Ascending aorta (tissue), 2 donors: ENCODE measurements around the gene WNT11. TPM values are rescaled to one million over a fixed set of nuclear protein-coding genes. Genes with fewer than 3 reads are reported as not detected.

Source experiments
- DNase-seq, 2 donors: peaks; one replicate each; pipeline ENCODE4 v3.0.0-alpha.2; 2019; ENCODE audit warnings: low spot score in 2 of 2
- H3K27ac ChIP-seq, 2 donors: fragments of 200-600 bp; sonication (generic); one replicate each; pipeline ENCODE4 v1.5.1; 2016 to 2017; ENCODE audit warnings: mild to moderate bottlenecking in 1 of 2
- H3K27me3 ChIP-seq: fragments of 200-600 bp; sonication (generic); one replicate; pipeline ENCODE4 v1.5.1; 2017
- H3K36me3 ChIP-seq, 2 donors: fragments of 200-600 bp; sonication (generic); one replicate each; pipeline ENCODE4 v1.5.1; 2016
- H3K4me1 ChIP-seq, 2 donors: fragments of 200-600 bp; sonication (generic); one replicate each; pipeline ENCODE4 v1.5.1; 2016 to 2017; ENCODE audit warnings: mild to moderate bottlenecking in 1 of 2
- H3K4me3 ChIP-seq, 2 donors: fragments of 200-600 bp; sonication (generic); one replicate each; pipeline ENCODE4 v1.5.1; 2016 to 2017; ENCODE audit warnings: mild to moderate bottlenecking in 1 of 2
- H3K9me3 ChIP-seq, 2 donors: fragments of 200-600 bp; sonication (generic); one replicate each; pipeline ENCODE4 v1.5.1; 2016
- CTCF ChIP-seq, 3 experiments: fragments of 200-600 bp in 2 of 3; fragments of 450-650 bp in 1 of 3; sonication (generic) in 2 of 3; IDR thresholded peaks; one replicate each; pipeline ENCODE4 v1.5.1; 2016 to 2019; ENCODE audit warnings: antibody characterized with exemption in 3 of 3, mild to moderate bottlenecking in 1 of 3, moderate library complexity in 1 of 3
- intact Hi-C: fragments of 100-400 bp; cut with DNase I; formaldehyde crosslinking; loops from one replicate; pipeline ENCODE4 v1.15.1; 2023
- total RNA-seq: library from RNA; depleted of rRNA; stranded (reverse); fragments of >200 nt; gene quantifications from one replicate; pipeline ENCODE4 v1.1.0, GENCODE V29; 2016

WNT11 gene
- total RNA-seq, 1 donor from 2014 or later: 11.7 TPM

- Histone ChIP-seq H3K4me1 (no peaks in the 10 kb centered on the region), H3K27ac (no peak overlapping the region), H3K9me3 (no peaks in the 10 kb centered on the region), H3K4me3 (no peak overlapping the region), H3K36me3 (no peaks in the 10 kb centered on the region), H3K27me3 (no peaks in the 10 kb centered on the region)
- DNase-seq: no peak
- intact Hi-C loops: no loop called here
- no peak for TF ChIP-seq CTCF (IDR thresholded peaks at IDR 0.05)
Measured at GRCh38 chr11:76175783-76176182, 30.5 kb downstream of the WNT11 start.

- H3K4me3 ChIP-seq: no peak overlapping the region
- H3K9me3 ChIP-seq: no peaks in the 10 kb centered on the region
- TF ChIP-seq CTCF (IDR thresholded peaks at IDR 0.05): no peak
- no peak overlapping the region for H3K27ac ChIP-seq
- H3K27me3 ChIP-seq: no peaks in the 10 kb centered on the region
- H3K36me3 ChIP-seq: no peaks in the 10 kb centered on the region
- no peaks in the 10 kb centered on the region for H3K4me1 ChIP-seq
- intact Hi-C loops: no loop called here
- no peak for DNase-seq
Measured at GRCh38 chr11:76174330-76174729, 32.0 kb downstream of the WNT11 start.

GRCh38 chr11:76173663-76174062 is 32.6 kb downstream of the WNT11 start:
- TF ChIP-seq CTCF (IDR thresholded peaks at IDR 0.05): no peak
- no peak for DNase-seq
- no peaks in the 10 kb centered on the region for H3K4me1 ChIP-seq
- no peaks in the 10 kb centered on the region for H3K9me3 ChIP-seq
- H3K4me3 ChIP-seq: no peak overlapping the region
- intact Hi-C loops: no loop called here
- H3K36me3 ChIP-seq: no peaks in the 10 kb centered on the region
- no peaks in the 10 kb centered on the region for H3K27me3 ChIP-seq
- no peak overlapping the region for H3K27ac ChIP-seq

- Histone ChIP-seq H3K27ac (no peak overlapping the region), H3K4me1 (no peaks in the 10 kb centered on the region), H3K4me3 (no peak overlapping the region), H3K9me3 (no peaks in the 10 kb centered on the region), H3K27me3 (no peaks in the 10 kb centered on the region), H3K36me3 (no peaks in the 10 kb centered on the region)
- no peak for DNase-seq
- no peak for TF ChIP-seq CTCF (IDR thresholded peaks at IDR 0.05)
- intact Hi-C loops: no loop called here
Measured at GRCh38 chr11:76172583-76172982, 33.7 kb downstream of the WNT11 start.

- no peak for TF ChIP-seq CTCF (IDR thresholded peaks at IDR 0.05)
- intact Hi-C loops: no loop called here
- DNase-seq: no peak
Measured at GRCh38 chr11:76170468-76170867, 35.8 kb downstream of the WNT11 start.

GRCh38 chr11:76169473-76169896 is 36.8 kb downstream of the WNT11 start:
- intact Hi-C loops: no loop called here
- no peak for DNase-seq
- H3K36me3 ChIP-seq: no peaks in the 10 kb centered on the region

More at GRCh38 chr11:76170468-76170867, 35.8 kb downstream of the WNT11 start:
- no peaks in the 10 kb centered on the region for H3K4me1 ChIP-seq
- H3K36me3 ChIP-seq: no peaks in the 10 kb centered on the region
- no peak overlapping the region for H3K4me3 ChIP-seq
- H3K27me3 ChIP-seq: no peaks in the 10 kb centered on the region
- no peak overlapping the region for H3K27ac ChIP-seq
- no peaks in the 10 kb centered on the region for H3K9me3 ChIP-seq

More at GRCh38 chr11:76169473-76169896, 36.8 kb downstream of the WNT11 start:
- TF ChIP-seq CTCF (IDR thresholded peaks at IDR 0.05): no peak
- Histone ChIP-seq H3K4me1 (no peaks in the 10 kb centered on the region), H3K4me3 (no peak overlapping the region), H3K27ac (no peak overlapping the region), H3K27me3 (no peaks in the 10 kb centered on the region), H3K9me3 (no peaks in the 10 kb centered on the region)
